HepG2 (cell line): ENCODE results near the gene DST. TPM values are rescaled to one million over a fixed set of nuclear protein-coding genes. Genes with fewer than 3 reads are reported as not detected.
A peak's percentile ranks its signal among the peaks of the same experiment; 100 is the strongest.

ENCODE experiments used
- ATAC-seq: fragments of 200-7000 bp; cut with Tn5 transposase; 3 replicates; pipeline ENCODE4 v1.9.1; 2020; ENCODE audit warnings: mild to moderate bottlenecking, moderate library complexity
- BruUV-seq: library from RNA; stranded (reverse); fragments of 400-500 nt; replicated peaks from 2 replicates; lab custom pipeline; 2021; lab: Mats Ljungman, UMichigan
- CTCF ChIA-PET: fragments of 300-600 bp; formaldehyde crosslinking; extraction: SDS; loops from one replicate; lab custom pipeline; 2021; ENCODE audit warnings: low total read pairs, inconsistent platforms, low intra/inter-chr PET ratio; lab: Yijun Ruan, JAX
- POLR2A ChIA-PET: fragments of 350-600 bp; sonication (Branson Sonifier 250); formaldehyde crosslinking; loops from one replicate; lab custom pipeline; 2020; ENCODE audit warnings: antibody characterized with exemption, inconsistent platforms; lab: Yijun Ruan, JAX
- DNase-seq: peaks from one replicate; pipeline ENCODE4 v3.0.0-alpha.2; 2015; ENCODE audit warnings: low spot score
- FAIRE-seq: peaks from 3 replicates; lab custom pipeline; 2011; peaks lifted over from hg19 to GRCh38; lab: Jason Lieb, UNC
- H2AFZ ChIP-seq: one replicate; pipeline ENCODE4 v1.6.1; 2011; ENCODE audit warnings: low read length, inconsistent platforms
- H3K27ac ChIP-seq: fragments of 300-600 bp; 3 replicates; pipeline ENCODE4 v1.8.0; 2011; ENCODE audit warnings: mixed run types, mild to moderate bottlenecking, mixed read lengths, low read length, inconsistent platforms; ENCODE audit not compliant: insufficient read depth; ENCODE audit errors: extremely low read length
- H3K27me3 ChIP-seq, 2 experiments: fragments of 200-600 bp in 1 of 2; 2 replicates in 1 of 2; 3 replicates in 1 of 2; pipeline versions ENCODE4 v1.6.0 to v1.8.0; 2011; ENCODE audit warnings: low read length in 2 of 2, mild to moderate bottlenecking in 2 of 2, moderate library complexity in 2 of 2, inconsistent platforms in 1 of 2; ENCODE audit not compliant: insufficient read depth in 2 of 2, control insufficient read depth in 1 of 2
- H3K36me3 ChIP-seq, 2 experiments: fragments of 200-600 bp in 1 of 2; replicated peaks in 1 of 2; 2 replicates in 1 of 2; 3 replicates in 1 of 2; pipeline versions ENCODE4 v1.5.1 to v1.8.0; 2011; ENCODE audit warnings: low read length in 2 of 2, inconsistent platforms in 1 of 2; ENCODE audit not compliant: insufficient read depth in 2 of 2, control insufficient read depth in 1 of 2
- H3K4me1 ChIP-seq: 2 replicates; pipeline ENCODE4 v1.5.1; 2012; ENCODE audit warnings: low read length, inconsistent platforms; ENCODE audit not compliant: insufficient read depth
- H3K4me2 ChIP-seq: 2 replicates; pipeline ENCODE4 v1.6.0; 2011; ENCODE audit warnings: low read depth, low read length, inconsistent platforms
- H3K4me3 ChIP-seq, 3 experiments: fragments of 200-600 bp in 1 of 3; sonication (generic), shearing (Covaris generic) in 1 of 3; replicated peaks in 1 of 3; 2 replicates each; pipeline ENCODE4 v1.5.1; 2011 to 2016; ENCODE audit warnings: low read length in 3 of 3, inconsistent platforms in 2 of 3, low read depth in 2 of 3, mild to moderate bottlenecking in 2 of 3, control low read depth in 1 of 3, mixed read lengths in 1 of 3; ENCODE audit not compliant: insufficient read depth in 1 of 3
- H3K79me2 ChIP-seq: one replicate; pipeline ENCODE4 v1.6.1; 2011; ENCODE audit warnings: low read length, inconsistent platforms; ENCODE audit not compliant: insufficient read depth
- H3K9ac ChIP-seq: 2 replicates; pipeline ENCODE4 v1.6.0; 2011; ENCODE audit warnings: mild to moderate bottlenecking, low read depth, low read length, inconsistent platforms; ENCODE audit not compliant: insufficient read depth
- H3K9me3 ChIP-seq: 2 replicates; pipeline ENCODE4 v1.5.1; 2012; ENCODE audit warnings: mild to moderate bottlenecking, low read length
- H4K20me1 ChIP-seq: 2 replicates; pipeline ENCODE4 v1.6.0; 2011; ENCODE audit warnings: inconsistent platforms, mild to moderate bottlenecking, low read length, moderate library complexity; ENCODE audit not compliant: insufficient read depth
- FOXA1 ChIP-seq, 2 experiments: fragments of 450-650 bp in 1 of 2; sonication (generic) in 1 of 2; formaldehyde crosslinking in 1 of 2; IDR thresholded peaks; 2 replicates each; pipeline versions ENCODE4 v1.4.0 to v1.6.1; 2016 to 2020; ENCODE audit warnings: missing genetic modification reagents in 1 of 2
- IRX3 ChIP-seq: sonication (generic); formaldehyde crosslinking; IDR thresholded peaks from 2 replicates; pipeline ENCODE4 v1.8.1; 2023; ENCODE audit warnings: mild to moderate bottlenecking, low read depth, missing genetic modification reagents, borderline replicate concordance
- PAWR ChIP-seq: sonication (generic); formaldehyde crosslinking; IDR thresholded peaks from 2 replicates; pipeline ENCODE4 v1.4.0; 2020; ENCODE audit warnings: missing genetic modification reagents, mild to moderate bottlenecking, borderline replicate concordance
- ZNF670 ChIP-seq: sonication (generic); formaldehyde crosslinking; IDR thresholded peaks from 2 replicates; pipeline ENCODE4 v1.8.0; 2022; ENCODE audit warnings: mild to moderate bottlenecking, missing genetic modification reagents, borderline replicate concordance
- WGBS: methylation state at CpG from one replicate; pipeline ENCODE4 v1.1.6; 2017; ENCODE audit warnings: low lambda C conversion rate; 5-methylcytosine and 5-hydroxymethylcytosine counted together
- in situ Hi-C: cut with HindIII; loops from 2 replicates; pipeline ENCODE4 v1.10.0; 2017; ENCODE audit warnings: low pct_unique_long_range_greater_than_20kb; ENCODE audit not compliant: extremely low pct_ligation_motif_present
- intact Hi-C: fragments of 100-400 bp; cut with micrococcal nuclease; formaldehyde crosslinking; loops from one replicate; pipeline ENCODE4 v1.10.0; 2022; ENCODE audit not compliant: unreplicated experiment
- polyA plus RNA-seq, 8 experiments: library from polyadenylated mRNA; depleted of rRNA in 3 of 8; stranded (reverse) in 7 of 8; unstranded in 1 of 8; fragments of >200 nt; fragmentation: Illumina TruSeq in 4 of 8; extraction: Trizol in 4 of 8; gene quantifications; 2 replicates each; pipeline versions ENCODE4 v1.2.1 to v1.2.3, GENCODE V29; 2011 to 2016; ENCODE audit warnings: low read depth in 4 of 8, missing spikeins in 1 of 8, mixed read lengths in 1 of 8; ENCODE audit not compliant: insufficient read depth in 1 of 8
- total RNA-seq, 5 experiments: library from RNA; depleted of rRNA; stranded (reverse); fragments of >200 nt; fragmentation: Illumina TruSeq; extraction: Trizol; gene quantifications; 2 replicates each; pipeline ENCODE4 v1.2.3, GENCODE V29; 2016; ENCODE audit warnings: low read depth in 1 of 5
- TF ChIP-seq, protein P1 (sequence below): sonication (generic); formaldehyde crosslinking; IDR thresholded peaks from 2 replicates; pipeline ENCODE4 v1.5.1; 2020; ENCODE audit warnings: mild to moderate bottlenecking, missing genetic modification reagents, borderline replicate concordance

The DST gene
- total and polyA plus RNA-seq, 2 of the 13 experiments (the other 11 are each of a cell fraction or from before 2014, with no cell fraction given): 64.4 to 89.0 TPM

DNA sequence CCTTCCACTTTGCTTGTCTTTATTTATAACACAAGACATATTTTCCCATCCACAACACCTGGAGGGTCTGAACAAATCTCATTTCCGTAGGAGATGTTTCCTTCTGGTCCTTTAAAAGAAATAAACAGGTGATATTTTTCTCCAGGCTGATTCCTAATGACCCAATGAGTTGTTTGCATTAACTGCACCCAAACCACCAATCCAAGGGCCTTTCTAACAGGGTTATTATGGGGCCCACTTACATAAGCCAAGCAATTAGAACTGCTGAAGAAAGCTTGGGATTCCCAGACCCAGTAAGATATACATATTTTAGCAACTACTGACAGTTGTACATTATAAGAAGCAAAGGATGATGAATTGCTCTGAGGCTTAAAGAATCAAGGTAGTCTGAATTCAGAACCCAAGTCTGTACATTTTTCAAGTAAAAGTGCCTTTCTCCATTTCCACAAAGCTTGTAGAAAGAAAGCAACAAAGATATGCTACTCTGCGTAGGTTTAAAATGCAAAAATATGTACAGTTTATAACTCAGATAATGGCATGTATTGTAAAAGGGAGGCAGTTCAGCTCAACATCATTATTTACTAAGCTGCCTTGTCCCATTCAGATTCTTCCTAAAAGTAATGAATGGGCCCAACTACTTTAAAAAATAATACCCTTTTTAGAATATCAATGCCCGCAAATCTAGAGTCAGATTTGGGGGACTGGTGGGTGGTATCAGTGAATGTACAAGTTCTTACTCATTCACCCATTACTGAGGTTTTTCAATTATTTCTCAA, 120.0 kb downstream of the DST start:
- no peak for TF ChIP-seq ZNF670
- TF ChIP-seq, all 625 proteins: peak for 0
- ChIA-PET CTCF (no interaction called here), POLR2A (interaction anchor here (2.5 to 3.9 kb wide), 2 partner anchors 19 to 123 kb away, joined by 10 to 27 read pairs; no protein-coding TSS in a partner anchor)
- ATAC-seq (no peak), FAIRE-seq (no peak), DNase-seq (no peak)
- intact Hi-C loops (no loop called here), in situ Hi-C loops (no loop called here)
- no peaks in the 10 kb centered on the region for H3K79me2 ChIP-seq
- BruUV-seq: no TSS peak
- H3K27me3 ChIP-seq: no peaks in the 10 kb centered on the region
- no peak overlapping the region for H3K4me2 ChIP-seq
- peak overlapping the region; percentile 4 for H3K27ac ChIP-seq
- peaks cover 7 to 29% of the 10 kb centered on the region in 2 experiments for H3K36me3 ChIP-seq
- peaks cover 40% of the 10 kb centered on the region for H3K4me1 ChIP-seq
- no peak overlapping the region for H3K9ac ChIP-seq
- H4K20me1 ChIP-seq: no peaks in the 10 kb centered on the region
- no peaks in the 10 kb centered on the region for H3K9me3 ChIP-seq
- no peak overlapping the region for H3K4me3 ChIP-seq
- no peak overlapping the region for H2AFZ ChIP-seq
- WGBS: 94% methylated on average over 3 of the region's 3 CpGs

- H2AFZ ChIP-seq: no peak overlapping the region
- ChIA-PET POLR2A (interaction anchor here (2.3 to 3.9 kb wide), 3 partner anchors 11 to 122 kb away, joined by 7 to 27 read pairs (median 10); no protein-coding TSS in a partner anchor), CTCF (no interaction called here)
- no peaks in the 10 kb centered on the region for H3K9me3 ChIP-seq
- ATAC-seq: peak; percentile 53
- in situ Hi-C loops: no loop called here
- H3K27me3 ChIP-seq: no peaks in the 10 kb centered on the region
- no peak overlapping the region for H3K9ac ChIP-seq
- no peaks in the 10 kb centered on the region for H4K20me1 ChIP-seq
- WGBS: 90% methylated on average over 2 of the region's 2 CpGs
- TF ChIP-seq, protein P1, sequence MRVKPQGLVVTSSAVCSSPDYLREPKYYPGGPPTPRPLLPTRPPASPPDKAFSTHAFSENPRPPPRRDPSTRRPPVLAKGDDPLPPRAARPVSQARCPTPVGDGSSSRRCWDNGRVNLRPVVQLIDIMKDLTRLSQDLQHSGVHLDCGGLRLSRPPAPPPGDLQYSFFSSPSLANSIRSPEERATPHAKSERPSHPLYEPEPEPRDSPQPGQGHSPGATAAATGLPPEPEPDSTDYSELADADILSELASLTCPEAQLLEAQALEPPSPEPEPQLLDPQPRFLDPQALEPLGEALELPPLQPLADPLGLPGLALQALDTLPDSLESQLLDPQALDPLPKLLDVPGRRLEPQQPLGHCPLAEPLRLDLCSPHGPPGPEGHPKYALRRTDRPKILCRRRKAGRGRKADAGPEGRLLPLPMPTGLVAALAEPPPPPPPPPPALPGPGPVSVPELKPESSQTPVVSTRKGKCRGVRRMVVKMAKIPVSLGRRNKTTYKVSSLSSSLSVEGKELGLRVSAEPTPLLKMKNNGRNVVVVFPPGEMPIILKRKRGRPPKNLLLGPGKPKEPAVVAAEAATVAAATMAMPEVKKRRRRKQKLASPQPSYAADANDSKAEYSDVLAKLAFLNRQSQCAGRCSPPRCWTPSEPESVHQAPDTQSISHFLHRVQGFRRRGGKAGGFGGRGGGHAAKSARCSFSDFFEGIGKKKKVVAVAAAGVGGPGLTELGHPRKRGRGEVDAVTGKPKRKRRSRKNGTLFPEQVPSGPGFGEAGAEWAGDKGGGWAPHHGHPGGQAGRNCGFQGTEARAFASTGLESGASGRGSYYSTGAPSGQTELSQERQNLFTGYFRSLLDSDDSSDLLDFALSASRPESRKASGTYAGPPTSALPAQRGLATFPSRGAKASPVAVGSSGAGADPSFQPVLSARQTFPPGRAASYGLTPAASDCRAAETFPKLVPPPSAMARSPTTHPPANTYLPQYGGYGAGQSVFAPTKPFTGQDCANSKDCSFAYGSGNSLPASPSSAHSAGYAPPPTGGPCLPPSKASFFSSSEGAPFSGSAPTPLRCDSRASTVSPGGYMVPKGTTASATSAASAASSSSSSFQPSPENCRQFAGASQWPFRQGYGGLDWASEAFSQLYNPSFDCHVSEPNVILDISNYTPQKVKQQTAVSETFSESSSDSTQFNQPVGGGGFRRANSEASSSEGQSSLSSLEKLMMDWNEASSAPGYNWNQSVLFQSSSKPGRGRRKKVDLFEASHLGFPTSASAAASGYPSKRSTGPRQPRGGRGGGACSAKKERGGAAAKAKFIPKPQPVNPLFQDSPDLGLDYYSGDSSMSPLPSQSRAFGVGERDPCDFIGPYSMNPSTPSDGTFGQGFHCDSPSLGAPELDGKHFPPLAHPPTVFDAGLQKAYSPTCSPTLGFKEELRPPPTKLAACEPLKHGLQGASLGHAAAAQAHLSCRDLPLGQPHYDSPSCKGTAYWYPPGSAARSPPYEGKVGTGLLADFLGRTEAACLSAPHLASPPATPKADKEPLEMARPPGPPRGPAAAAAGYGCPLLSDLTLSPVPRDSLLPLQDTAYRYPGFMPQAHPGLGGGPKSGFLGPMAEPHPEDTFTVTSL (CRISPR knock-in tag): no peak
- no peak for TF ChIP-seq FOXA1 (IDR thresholded peaks at IDR 0.05)
- no peak for TF ChIP-seq FOXA1 (CRISPR knock-in tag; IDR thresholded peaks at IDR 0.05)
- no peak for TF ChIP-seq PAWR (CRISPR knock-in tag)
- no peak for TF ChIP-seq IRX3 (CRISPR knock-in tag)
- TF ChIP-seq, all 625 proteins: peak for 0
- no peak overlapping the region for H3K4me2 ChIP-seq
- FAIRE-seq (no peak), DNase-seq (no peak)
- H3K36me3 ChIP-seq: peaks cover 7 to 23% of the 10 kb centered on the region in 2 experiments
- H3K27ac ChIP-seq: peak overlapping the region; percentile 4
- intact Hi-C loops: loop anchor here (2.0 kb wide), 1 partner anchor 17 kb away; no protein-coding TSS in a partner anchor
- H3K4me1 ChIP-seq: peaks cover 40% of the 10 kb centered on the region
- no peak overlapping the region for H3K4me3 ChIP-seq
- BruUV-seq: no TSS peak
- H3K79me2 ChIP-seq: no peaks in the 10 kb centered on the region
Measured at GRCh38 chr6:56521976-56522375, 120.7 kb downstream of the DST start.
